Measurements from ENCODE around the gene INTS6L. TPM values are rescaled to one million over a fixed set of nuclear protein-coding genes. Genes with fewer than 3 reads are reported as not detected.

INTS6L gene
- total RNA-seq, result 8.7 and 9.7 TPM in 2 replicates

GRCh38 chrX:135520553-135521404 is at the start of gene INTS6L:
INTS6L (plus strand) TSS chrX:135520660; CDS start chrX:135520993, 333 bp downstream.

Other genes starting within 250 kb of the INTS6L start
- not detected in 2 replicates for gene ETDC, start 211.2 kb upstream of the INTS6L start, total RNA-seq
- 7.8 and 10.4 TPM in 2 replicates for gene ZNF75D, start 176.6 kb upstream of the INTS6L start, total RNA-seq
- 12.3 and 12.5 TPM in 2 replicates for gene ZNF449, start 175.9 kb upstream of the INTS6L start, total RNA-seq
- gene SMIM10L2A, start 98.7 kb upstream of the INTS6L start, total RNA-seq, result 0.32 and 0.73 TPM in 2 replicates
- not detected in 2 replicates for gene CT45A1, start 193.0 kb downstream of the INTS6L start, total RNA-seq
- gene CT45A3, start 247.5 kb downstream of the INTS6L start, total RNA-seq, result not detected in 2 replicates